RWPE1 (cell line): ENCODE data around the gene KCNJ3.

Experiments used
- CTCF ChIA-PET: fragments of 350-600 bp; sonication (Branson Sonifier 250); formaldehyde crosslinking; extraction: SDS; loops from one replicate; lab custom pipeline; 2021; lab: Yijun Ruan, JAX
- POLR2A ChIA-PET: fragments of 400-600 bp; formaldehyde crosslinking; extraction: SDS; loops from one replicate; lab custom pipeline; 2020; ENCODE audit warnings: antibody characterized with exemption; ENCODE audit not compliant: low non-redundant PET; lab: Yijun Ruan, JAX
- DNase-seq: peaks from one replicate; pipeline ENCODE4 v3.0.0; 2012; ENCODE audit warnings: low spot score
- H3K27ac ChIP-seq: fragments of 450-650 bp; 2 replicates; pipeline ENCODE4 v1.5.1; 2017
- CTCF ChIP-seq: fragments of 450-650 bp; conservative IDR thresholded peaks from 2 replicates; pipeline ENCODE4 v1.5.1; 2017; ENCODE audit warnings: low read depth, mild to moderate bottlenecking

KCNJ3 gene

GRCh38 chr2:154710078-154710477 is 11.6 kb downstream of the KCNJ3 start:
- no peak for TF ChIP-seq CTCF
- no peak overlapping the region for H3K27ac ChIP-seq
- no peak for DNase-seq
- ChIA-PET POLR2A (no interaction called here), CTCF (no interaction called here)

- DNase-seq, result no peak
- no peak overlapping the region for H3K27ac ChIP-seq
- no peak for TF ChIP-seq CTCF
- ChIA-PET CTCF (no interaction called here), POLR2A (no interaction called here)
These were observed 12.2 kb downstream of the KCNJ3 start for GRCh38 chr2:154710685-154711084.

GRCh38 chr2:154713675-154714074 is 15.2 kb downstream of the KCNJ3 start:
- TF ChIP-seq CTCF, result no peak
- ChIA-PET CTCF (no interaction called here), POLR2A (no interaction called here)
- H3K27ac ChIP-seq, result no peak overlapping the region
- DNase-seq, result no peak

- DNase-seq, result no peak
- TF ChIP-seq CTCF, result no peak
- no peak overlapping the region for H3K27ac ChIP-seq
- POLR2A ChIA-PET, result no interaction called here
- CTCF ChIA-PET, result no interaction called here
These were observed 22.2 kb downstream of the KCNJ3 start for GRCh38 chr2:154720651-154721050.

GRCh38 chr2:154724194-154724797 is 25.8 kb downstream of the KCNJ3 start:
- POLR2A ChIA-PET, result no interaction called here
- no peak for TF ChIP-seq CTCF
- no peak overlapping the region for H3K27ac ChIP-seq
- DNase-seq, result no peak
- CTCF ChIA-PET, result no interaction called here

- H3K27ac ChIP-seq, result no peak overlapping the region
- no peak for TF ChIP-seq CTCF
- DNase-seq, result no peak
- ChIA-PET CTCF (no interaction called here), POLR2A (no interaction called here)
These were observed 41.9 kb downstream of the KCNJ3 start for GRCh38 chr2:154740361-154740760.
